ENCODE measurements around the gene DRP2.
"Not testable (repeated sequence)": the region's sequence is repeated elsewhere in the genome, so short reads cannot be mapped to it uniquely, and the experiment has no call there.

Gene DRP2, protein sequence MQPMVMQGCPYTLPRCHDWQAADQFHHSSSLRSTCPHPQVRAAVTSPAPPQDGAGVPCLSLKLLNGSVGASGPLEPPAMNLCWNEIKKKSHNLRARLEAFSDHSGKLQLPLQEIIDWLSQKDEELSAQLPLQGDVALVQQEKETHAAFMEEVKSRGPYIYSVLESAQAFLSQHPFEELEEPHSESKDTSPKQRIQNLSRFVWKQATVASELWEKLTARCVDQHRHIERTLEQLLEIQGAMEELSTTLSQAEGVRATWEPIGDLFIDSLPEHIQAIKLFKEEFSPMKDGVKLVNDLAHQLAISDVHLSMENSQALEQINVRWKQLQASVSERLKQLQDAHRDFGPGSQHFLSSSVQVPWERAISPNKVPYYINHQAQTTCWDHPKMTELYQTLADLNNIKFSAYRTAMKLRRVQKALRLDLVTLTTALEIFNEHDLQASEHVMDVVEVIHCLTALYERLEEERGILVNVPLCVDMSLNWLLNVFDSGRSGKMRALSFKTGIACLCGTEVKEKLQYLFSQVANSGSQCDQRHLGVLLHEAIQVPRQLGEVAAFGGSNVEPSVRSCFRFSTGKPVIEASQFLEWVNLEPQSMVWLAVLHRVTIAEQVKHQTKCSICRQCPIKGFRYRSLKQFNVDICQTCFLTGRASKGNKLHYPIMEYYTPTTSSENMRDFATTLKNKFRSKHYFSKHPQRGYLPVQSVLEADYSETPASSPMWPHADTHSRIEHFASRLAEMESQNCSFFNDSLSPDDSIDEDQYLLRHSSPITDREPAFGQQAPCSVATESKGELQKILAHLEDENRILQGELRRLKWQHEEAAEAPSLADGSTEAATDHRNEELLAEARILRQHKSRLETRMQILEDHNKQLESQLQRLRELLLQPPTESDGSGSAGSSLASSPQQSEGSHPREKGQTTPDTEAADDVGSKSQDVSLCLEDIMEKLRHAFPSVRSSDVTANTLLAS

DNA sequence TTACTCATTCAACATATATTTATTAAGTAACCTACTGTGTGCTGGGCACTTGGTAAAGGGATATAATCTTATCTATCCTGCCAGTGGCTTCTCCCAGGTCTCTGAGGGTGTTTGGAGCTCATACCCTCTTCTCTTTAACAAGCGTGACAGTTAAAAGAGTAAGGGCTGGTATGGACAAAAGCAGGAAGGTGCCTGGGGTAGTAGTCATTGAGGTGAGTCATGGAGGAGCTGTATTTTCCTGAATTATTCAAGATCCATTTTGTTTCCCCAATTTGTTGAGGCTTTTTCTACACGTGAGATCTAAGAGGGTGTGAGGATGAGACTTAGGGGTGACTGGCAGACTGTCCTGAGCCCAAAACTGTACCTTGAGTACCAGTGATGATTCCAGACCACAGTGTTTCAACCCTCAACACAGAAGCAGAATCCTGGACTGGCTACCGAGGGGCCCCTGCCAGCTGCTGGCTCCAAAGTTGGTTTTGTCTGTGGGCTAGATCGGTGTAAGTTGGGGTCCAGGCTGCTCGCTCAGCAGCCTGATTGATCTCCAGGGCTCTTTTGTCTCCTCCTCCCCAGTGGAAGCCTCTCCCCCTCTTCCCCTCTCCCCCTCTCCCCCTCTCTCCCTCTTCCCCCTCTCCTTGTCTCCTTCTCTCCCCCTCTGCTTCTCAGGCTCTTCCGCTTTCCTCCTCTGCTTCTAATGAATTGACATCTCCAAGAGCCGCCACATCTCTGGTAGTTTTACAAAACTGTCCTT, at the start of gene DRP2:
TSS of gene DRP2 (plus strand) at position 671 of the 748 bp plus-strand sequence. CDS start 11,862 bp downstream, outside the sequence.
- in situ Hi-C loops (cut with HindIII; ENCODE audit: low sequenced_read_pairs) = no loop called here
- TF ChIP-seq, protein P1, sequence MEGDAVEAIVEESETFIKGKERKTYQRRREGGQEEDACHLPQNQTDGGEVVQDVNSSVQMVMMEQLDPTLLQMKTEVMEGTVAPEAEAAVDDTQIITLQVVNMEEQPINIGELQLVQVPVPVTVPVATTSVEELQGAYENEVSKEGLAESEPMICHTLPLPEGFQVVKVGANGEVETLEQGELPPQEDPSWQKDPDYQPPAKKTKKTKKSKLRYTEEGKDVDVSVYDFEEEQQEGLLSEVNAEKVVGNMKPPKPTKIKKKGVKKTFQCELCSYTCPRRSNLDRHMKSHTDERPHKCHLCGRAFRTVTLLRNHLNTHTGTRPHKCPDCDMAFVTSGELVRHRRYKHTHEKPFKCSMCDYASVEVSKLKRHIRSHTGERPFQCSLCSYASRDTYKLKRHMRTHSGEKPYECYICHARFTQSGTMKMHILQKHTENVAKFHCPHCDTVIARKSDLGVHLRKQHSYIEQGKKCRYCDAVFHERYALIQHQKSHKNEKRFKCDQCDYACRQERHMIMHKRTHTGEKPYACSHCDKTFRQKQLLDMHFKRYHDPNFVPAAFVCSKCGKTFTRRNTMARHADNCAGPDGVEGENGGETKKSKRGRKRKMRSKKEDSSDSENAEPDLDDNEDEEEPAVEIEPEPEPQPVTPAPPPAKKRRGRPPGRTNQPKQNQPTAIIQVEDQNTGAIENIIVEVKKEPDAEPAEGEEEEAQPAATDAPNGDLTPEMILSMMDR (IDR thresholded peaks at IDR 0.05; ENCODE audit: low read depth, low read length) = no peak
- DNase-seq (ENCODE audit: low read depth, low spot score) = peak; percentile 47
- H3K4me3 ChIP-seq (ENCODE audit: low read depth, low read length) = peak within 1 kb of the TSS; percentile 32

DNA sequence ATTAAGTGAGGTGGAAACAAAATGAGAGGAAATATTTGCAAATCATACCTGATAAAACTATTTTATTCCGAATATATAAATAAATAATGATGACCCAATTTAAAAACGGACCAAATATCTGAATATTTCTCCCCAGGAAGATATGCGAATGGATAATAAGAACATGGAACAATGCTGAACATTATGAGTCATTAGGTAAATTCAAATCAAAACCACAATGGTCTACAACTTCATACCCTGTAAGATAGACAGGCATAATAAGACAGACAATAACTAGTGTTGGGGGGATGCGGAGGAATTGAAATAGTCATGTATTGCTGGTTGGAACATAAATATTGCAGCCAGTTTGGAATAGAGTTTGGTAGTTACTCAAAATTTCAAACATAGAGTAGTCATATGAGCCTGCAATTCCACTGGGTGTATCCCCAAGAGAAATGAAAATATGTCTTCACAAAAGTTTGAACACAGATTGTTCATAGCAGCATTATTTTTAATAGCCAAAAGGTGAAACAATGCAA, 47.6 kb upstream of the DRP2 start:
- TF ChIP-seq, protein P1 (IDR thresholded peaks at IDR 0.05; ENCODE audit: low read depth, low read length) = no peak
- DNase-seq (ENCODE audit: low read depth, low spot score) = peak; percentile 16
- in situ Hi-C loops (cut with HindIII; ENCODE audit: low sequenced_read_pairs) = no loop called here
- no peak overlapping the region for H3K4me3 ChIP-seq (ENCODE audit: low read depth, low read length)

DNA sequence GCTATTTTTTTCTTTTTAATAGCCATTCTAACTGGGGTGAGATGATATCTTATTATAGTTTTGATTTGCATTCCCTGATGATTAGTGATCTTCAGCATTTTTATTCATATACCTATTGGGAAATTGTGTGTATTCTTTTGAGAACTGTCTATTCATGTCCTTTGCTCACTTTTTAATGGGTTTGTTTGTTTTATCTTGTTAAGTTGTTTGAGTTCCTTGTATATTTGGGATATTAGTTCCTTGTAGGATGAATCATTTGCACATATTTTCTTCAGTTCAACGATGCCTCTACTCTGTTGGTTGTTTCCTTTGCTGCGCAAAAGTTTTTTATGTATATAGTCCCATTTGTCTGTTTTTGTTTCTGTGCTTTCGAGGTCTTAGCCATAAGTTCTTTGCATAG, 43.1 kb upstream of the DRP2 start:
- TF ChIP-seq, protein P1 (IDR thresholded peaks at IDR 0.05; ENCODE audit: low read depth, low read length) = no peak
- H3K4me3 ChIP-seq (ENCODE audit: low read depth, low read length) = no peak overlapping the region
- in situ Hi-C loops (cut with HindIII; ENCODE audit: low sequenced_read_pairs) = no loop called here
- no peak for DNase-seq (ENCODE audit: low read depth, low spot score)

DNA sequence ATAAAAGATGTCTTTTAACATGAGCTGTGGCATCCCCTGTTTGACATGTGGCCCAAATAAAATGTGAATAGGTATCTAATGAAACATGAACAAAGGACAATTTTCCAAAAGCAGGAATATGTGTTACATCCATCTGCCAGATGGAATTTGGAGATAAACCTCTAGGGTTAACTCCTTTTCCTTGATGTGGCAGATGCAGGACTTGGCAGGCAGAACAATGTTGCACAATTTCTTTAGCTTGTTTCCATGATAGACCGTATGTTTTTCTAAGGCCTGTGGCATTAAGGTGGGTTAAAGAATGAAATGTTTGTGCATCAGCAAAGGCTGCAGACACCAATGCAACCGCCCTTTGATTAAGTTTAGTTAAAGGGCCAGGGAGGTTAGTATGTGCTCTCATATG, 34.7 kb upstream of the DRP2 start:
- in situ Hi-C loops (cut with HindIII; ENCODE audit: low sequenced_read_pairs); DNase-seq (ENCODE audit: low read depth, low spot score): not testable (repeated sequence)

DNA sequence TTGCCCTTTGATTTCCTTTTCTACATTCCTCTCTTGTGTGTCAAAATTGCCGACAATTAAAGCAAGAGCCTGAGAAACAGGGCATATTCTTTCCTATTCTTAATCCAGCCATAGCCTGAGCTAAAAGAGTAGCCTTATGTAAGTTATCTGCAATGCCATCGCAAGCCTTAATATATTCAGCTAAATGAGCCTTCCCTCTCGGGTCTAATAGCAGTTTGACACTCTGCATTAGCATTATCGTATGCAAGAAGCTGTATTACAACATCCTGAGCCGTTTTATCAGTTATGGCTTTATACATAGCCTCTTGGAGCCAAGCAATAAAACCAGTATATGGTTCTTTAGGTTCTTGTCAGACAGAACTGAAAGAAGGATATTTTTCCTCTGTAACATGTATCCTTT, 31.6 kb upstream of the DRP2 start:
- H3K4me3 ChIP-seq (ENCODE audit: low read depth, low read length); DNase-seq (ENCODE audit: low read depth, low spot score); in situ Hi-C loops (cut with HindIII; ENCODE audit: low sequenced_read_pairs): not testable (repeated sequence)

More for the DNA sequence above, 34.7 kb upstream of the DRP2 start:
- not testable (repeated sequence) for H3K4me3 ChIP-seq (ENCODE audit: low read depth, low read length)

DNA sequence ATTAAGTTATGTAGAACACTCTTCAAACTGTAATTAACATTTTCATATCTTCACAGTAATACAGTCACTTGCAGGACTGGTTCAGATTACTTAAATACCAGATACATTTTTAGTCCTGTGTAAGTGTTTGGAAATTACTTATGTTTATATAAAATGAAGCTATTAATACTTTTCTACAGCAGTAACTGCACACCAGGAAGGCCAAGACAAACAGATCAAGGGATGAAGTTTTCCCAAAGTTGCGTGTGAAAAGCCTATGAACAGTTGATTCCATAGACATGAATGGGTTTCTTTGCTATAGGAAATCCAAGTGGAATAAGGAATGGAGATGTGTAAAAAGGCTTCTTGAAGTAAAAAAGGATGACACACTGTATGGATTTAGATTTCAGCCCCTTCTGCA, 28.9 kb upstream of the DRP2 start:
- in situ Hi-C loops (cut with HindIII; ENCODE audit: low sequenced_read_pairs) = no loop called here
- H3K4me3 ChIP-seq (ENCODE audit: low read depth, low read length) = no peak overlapping the region
- DNase-seq (ENCODE audit: low read depth, low spot score) = no peak
- TF ChIP-seq, protein P1 (IDR thresholded peaks at IDR 0.05; ENCODE audit: low read depth, low read length) = no peak

DNA sequence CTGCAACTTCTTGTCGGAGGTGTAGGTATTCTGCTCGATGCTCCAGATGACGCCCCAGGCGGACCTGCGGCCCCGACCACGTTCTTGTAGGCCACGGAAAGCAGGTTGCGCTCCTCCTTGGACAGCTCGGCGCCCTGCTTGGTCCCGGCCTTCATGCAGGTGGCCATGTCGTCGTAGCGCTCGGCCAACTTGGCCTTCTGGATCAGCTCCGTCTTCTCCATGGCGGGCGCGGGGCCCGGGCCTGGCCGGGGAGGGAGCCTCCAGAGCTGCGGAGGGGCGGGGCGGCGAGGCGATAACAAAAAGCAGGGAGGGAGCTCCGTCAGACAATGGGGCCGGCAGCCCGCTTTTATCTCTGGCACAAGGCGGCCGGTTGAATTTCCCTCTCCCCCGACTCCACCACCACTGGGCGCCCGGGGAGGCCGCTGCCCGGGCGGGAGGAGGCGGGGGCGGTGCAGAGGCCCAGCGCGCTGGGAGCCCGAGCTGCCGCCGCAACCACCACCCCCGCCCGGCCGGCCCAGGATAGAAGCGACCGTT, 28.3 kb upstream of the DRP2 start:
- TF ChIP-seq, protein P1 (IDR thresholded peaks at IDR 0.05; ENCODE audit: low read depth, low read length) = no peak
- in situ Hi-C loops (cut with HindIII; ENCODE audit: low sequenced_read_pairs) = no loop called here
- DNase-seq (ENCODE audit: low read depth, low spot score) = no peak
- H3K4me3 ChIP-seq (ENCODE audit: low read depth, low read length) = peak overlapping the region; percentile 13

Data from astrocyte of the spinal cord (primary cell).